NCI-H1048 (cell line): ENCODE data around the gene PITPNC1.
"Not testable (repeated sequence)": the region's sequence is repeated elsewhere in the genome, so short reads cannot be mapped to it uniquely, and the experiment has no call there.

Experiments
- DNase-seq: peaks from one replicate; lab custom pipeline; 2025; lab: John Stamatoyannopoulos, UW

The PITPNC1 gene

GRCh38 chr17:67401106-67401505, 24.0 kb downstream of the PITPNC1 start:
- DNase-seq: no peak

DNA sequence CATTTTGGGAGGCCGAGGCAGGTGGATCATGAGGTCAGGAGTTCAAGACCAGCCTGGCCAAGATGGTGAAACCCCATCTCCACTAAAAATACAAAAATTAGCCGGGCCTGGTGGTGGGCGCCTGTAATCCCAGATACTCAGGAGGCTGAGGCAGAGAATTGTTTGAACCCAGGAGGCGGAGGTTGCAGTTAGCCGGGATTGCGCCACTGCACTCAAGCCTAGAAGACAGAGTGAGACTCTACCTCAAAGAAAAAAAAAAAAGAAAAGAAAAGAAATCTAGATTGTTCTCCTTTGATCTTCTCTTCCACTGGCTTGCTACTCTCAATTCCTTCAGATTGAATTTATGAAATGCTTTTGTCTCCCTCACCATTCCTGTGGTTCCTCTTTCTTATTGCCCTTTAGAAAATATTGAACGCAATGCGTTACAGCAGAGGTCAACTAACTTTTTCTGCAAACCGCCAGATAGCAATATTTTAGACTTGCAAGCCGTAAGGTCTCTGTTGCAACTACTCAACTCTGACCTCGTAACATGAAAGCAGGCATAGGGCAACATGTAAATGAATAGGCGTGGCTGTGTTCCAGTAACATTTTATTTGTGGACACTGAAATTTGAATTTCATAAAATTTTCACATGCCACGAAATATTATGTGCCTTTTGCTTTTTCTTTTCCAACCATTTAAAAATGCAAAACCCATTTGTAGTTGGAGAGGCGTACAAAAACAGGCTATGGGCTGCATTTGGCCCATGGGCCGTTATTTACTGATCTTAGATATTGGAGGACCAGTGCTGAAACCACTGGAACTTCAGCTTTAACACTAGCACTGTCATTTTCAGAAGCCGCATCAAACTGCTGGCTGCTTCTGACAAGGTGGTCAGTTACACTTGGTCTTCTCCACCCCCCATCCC, 24.8 kb downstream of the PITPNC1 start:
- DNase-seq: no peak

DNA sequence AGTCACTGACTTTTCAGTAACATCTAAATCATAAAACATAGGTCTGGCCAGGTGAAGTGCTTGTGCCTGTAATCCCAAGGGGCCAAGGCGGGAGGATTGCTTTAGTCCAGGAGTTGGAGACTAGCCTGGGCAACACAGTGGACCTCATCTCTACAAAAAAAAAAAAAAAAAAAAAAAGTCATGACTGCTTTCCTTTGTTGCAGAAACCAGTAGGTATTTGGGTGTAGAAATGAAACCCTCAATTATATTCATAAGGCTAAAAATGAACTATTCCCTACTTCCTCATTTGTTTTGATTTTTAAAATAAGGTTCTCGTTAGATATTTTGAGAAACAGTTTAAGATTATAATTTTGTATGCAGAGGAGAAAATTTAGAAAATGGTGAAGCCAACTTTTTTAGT, 26.0 kb downstream of the PITPNC1 start:
- DNase-seq: no peak

DNA sequence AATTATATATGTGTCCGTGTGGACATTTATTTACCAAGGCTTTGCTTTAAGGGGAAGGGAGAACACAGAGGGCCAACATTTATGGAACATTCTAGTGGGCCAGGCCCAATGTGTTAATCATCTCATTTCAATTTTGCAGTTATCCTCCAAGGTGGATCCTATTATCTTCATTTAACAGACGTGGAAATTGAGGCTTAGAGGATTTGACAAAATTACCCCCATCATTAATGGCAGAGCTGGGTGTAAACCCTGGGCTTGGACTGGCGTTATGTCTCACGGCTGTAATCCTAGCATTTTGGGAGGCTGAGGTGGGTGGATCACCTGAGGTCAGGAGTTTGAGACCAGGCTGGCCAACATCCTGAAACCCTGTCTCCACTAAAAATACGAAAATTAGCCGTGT, 26.4 kb downstream of the PITPNC1 start:
- no peak for DNase-seq

- not testable (repeated sequence) for DNase-seq
These were observed 31.4 kb downstream of the PITPNC1 start for GRCh38 chr17:67408455-67408830.

DNA sequence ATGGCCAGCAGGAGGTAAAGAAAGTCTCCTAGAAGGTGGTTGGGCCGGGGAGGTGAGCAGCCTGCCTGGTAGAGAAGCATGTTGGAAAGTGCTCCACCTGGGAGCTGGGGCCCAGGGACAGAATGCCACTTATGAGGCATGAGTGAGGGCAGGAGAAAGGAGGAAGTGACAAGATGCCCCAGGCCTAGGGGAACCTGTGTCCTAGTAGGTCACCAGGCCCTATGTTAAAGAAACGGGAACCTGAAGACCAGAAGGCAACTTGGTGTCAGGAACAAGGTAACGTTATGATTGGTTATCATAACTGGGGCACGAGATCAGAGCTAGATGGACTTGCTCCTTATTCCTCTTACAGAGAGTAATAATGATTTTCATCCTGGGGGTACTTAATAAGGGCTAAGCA, 34.3 kb downstream of the PITPNC1 start:
- no peak for DNase-seq

- DNase-seq: no peak
These were observed 35.0 kb downstream of the PITPNC1 start for GRCh38 chr17:67412032-67412431.

- no peak for DNase-seq
These were observed 35.9 kb downstream of the PITPNC1 start for GRCh38 chr17:67412941-67413340.

- DNase-seq: no peak
These were observed 36.3 kb downstream of the PITPNC1 start for GRCh38 chr17:67413388-67413787.

- DNase-seq: no peak
These were observed 37.0 kb downstream of the PITPNC1 start for GRCh38 chr17:67414130-67414529.

DNA sequence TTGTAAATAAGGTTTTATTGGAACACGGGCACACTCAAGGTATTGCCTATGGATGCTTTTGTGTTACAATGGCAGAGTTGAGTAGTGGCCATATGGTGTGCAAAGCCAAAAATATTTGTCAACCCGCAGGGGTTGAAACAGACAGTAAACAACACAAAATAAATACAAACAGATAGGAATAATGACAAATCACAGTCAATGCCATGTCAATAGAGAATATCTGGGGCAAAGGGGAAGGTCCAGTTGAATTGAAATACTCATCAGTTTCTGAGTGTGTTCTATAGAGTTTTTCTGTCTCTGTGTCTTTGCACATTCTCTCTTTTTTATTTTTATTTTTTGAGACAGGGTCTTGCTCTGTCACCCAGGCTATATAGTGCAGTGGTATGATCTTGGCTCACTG, 37.5 kb downstream of the PITPNC1 start:
- DNase-seq: no peak

DNA sequence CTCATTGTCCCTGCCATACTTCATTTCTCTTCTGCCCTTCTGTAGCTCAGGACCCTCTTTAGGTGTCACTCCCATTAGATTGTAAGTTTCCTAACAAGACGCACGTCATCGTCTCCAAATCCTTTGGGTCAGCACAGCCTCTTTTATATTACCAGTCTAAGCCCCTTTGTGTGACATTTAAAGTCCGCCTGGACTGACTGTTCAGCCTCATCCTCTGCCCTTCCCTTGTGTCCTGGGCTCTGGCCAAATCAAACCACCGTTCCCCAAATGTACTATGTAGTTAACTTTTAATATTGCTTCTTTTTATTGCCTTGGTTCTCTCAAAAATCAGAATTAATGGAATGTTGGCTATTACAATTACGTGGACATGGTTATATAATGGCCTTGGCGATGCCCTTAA, 38.2 kb downstream of the PITPNC1 start:
- no peak for DNase-seq

- no peak for DNase-seq
These were observed 40.4 kb downstream of the PITPNC1 start for GRCh38 chr17:67417507-67417906.

- no peak for DNase-seq
These were observed 43.9 kb downstream of the PITPNC1 start for GRCh38 chr17:67420994-67421393.

GRCh38 chr17:67421869-67422273, 44.8 kb downstream of the PITPNC1 start:
- DNase-seq: no peak

GRCh38 chr17:67422296-67422695, 45.2 kb downstream of the PITPNC1 start:
- DNase-seq: not testable (repeated sequence)

- DNase-seq: no peak
These were observed 45.8 kb downstream of the PITPNC1 start for GRCh38 chr17:67422897-67423296.

DNA sequence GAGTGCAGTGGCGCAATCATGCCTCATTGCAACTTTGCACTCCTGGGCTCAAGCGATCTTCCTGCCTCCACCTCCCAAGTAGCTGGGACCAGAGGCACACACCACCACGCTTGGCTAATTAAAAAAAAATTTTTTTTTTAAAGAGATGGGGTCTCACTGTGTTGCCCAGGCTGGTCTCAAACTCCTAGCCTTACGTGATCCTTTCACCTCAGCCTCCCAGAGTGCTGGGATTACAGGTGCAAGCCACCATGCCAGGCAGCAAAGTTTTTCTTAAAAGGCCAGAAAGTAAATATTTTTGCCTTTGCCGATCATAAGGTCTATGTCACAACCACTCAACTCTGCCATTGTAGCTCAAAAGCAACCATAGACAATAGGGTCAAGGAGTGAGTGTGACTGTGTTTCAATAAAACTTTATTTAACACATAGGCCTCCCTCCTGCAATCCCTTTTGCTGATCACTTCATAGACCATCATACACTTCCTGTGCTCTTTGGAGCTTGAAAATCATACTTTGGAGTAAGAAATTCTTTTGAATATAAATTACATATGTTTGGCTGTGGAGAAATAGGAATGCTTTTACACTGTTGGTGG, 48.6 kb downstream of the PITPNC1 start:
- no peak for DNase-seq

- DNase-seq: no peak
These were observed 50.3 kb downstream of the PITPNC1 start for GRCh38 chr17:67427424-67427823.

- DNase-seq: not testable (repeated sequence)
These were observed 53.4 kb downstream of the PITPNC1 start for GRCh38 chr17:67430515-67430914.

DNA sequence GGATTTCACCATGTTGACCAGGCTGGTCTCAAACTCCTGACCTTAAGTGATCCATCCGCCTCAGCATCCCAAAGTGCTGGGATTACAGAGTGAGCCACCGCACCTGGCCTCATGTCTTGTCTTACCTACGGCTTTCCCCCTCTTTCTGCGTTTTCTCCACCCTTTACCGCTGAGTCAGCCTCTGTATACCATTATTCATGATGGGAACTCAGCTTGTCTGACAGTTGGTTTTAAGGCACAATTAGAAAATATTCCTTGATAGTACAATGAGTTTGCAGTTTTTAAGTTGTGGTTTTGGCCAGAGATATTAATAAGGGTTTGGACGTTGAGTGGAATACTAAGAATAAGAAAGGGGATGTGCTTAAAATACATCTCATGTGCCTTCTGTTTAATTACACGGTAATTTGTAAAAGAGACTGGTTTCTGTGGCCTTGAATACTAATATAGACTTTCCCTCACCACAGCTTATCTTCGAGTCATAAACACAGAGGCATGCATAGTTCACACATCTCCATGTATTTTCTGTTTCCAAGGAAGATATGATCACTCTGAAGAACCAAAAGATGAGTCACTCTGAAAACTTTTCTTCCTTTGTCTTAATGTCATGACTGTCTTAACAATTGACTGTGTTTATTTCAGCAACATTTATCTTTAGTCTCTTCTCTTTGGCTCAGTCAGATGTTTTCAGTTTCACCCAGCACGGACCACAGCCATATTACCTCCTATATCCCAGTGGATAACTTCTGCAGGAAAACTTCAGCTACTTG, 54.4 kb downstream of the PITPNC1 start:
- no peak for DNase-seq

GRCh38 chr17:67433248-67433924, 56.3 kb downstream of the PITPNC1 start:
- no peak for DNase-seq
